OCI-LY3 (cell line): ENCODE results near the gene ITGA6.
A peak's percentile ranks its signal among the peaks of the same experiment; 100 is the strongest.

Source experiments
- H2AFZ ChIP-seq: fragments of 200-600, 300-600 bp; shearing (Covaris generic); 2 replicates; pipeline ENCODE4 v1.6.0; 2014; ENCODE audit warnings: antibody characterized with exemption, low read depth, low read length
- H3K27ac ChIP-seq: fragments of 200-600, 300-600 bp; sonication (generic); 2 replicates; pipeline ENCODE4 v1.5.1; 2014; ENCODE audit warnings: mild to moderate bottlenecking, low read length, moderate library complexity, mixed read lengths
- H3K27me3 ChIP-seq: fragments of 200-600, 300-600 bp; sonication (generic); 2 replicates; pipeline ENCODE4 v1.6.1; 2014; ENCODE audit warnings: low read depth, low read length, mixed read lengths
- H3K36me3 ChIP-seq: fragments of 200-600, 300-600 bp; sonication (generic); replicated peaks from 2 replicates; pipeline ENCODE3; 2014; ENCODE audit warnings: low read depth, low read length, mixed read lengths
- H3K4me1 ChIP-seq: fragments of 300-600, 200-600 bp; sonication (generic); 2 replicates; pipeline ENCODE4 v1.6.1; 2014; ENCODE audit warnings: low read length, mixed read lengths
- H3K4me2 ChIP-seq: fragments of 200-600, 300-600 bp; sonication (generic); 2 replicates; pipeline ENCODE4 v1.6.1; 2014; ENCODE audit warnings: low read length, mixed read lengths
- H3K4me3 ChIP-seq: fragments of 300-600, 200-600 bp; sonication (generic); 2 replicates; pipeline ENCODE4 v1.5.1; 2014; ENCODE audit warnings: antibody characterized with exemption, mild to moderate bottlenecking, low read length, moderate library complexity
- H3K79me2 ChIP-seq: fragments of 300-600, 200-600 bp; shearing (Covaris generic); 2 replicates; pipeline ENCODE4 v1.6.1; 2014; ENCODE audit warnings: mild to moderate bottlenecking, low read length, mixed read lengths
- H3K9ac ChIP-seq: fragments of 300-600, 200-600 bp; shearing (Covaris generic); 2 replicates; pipeline ENCODE4 v1.6.0; 2014; ENCODE audit warnings: mild to moderate bottlenecking, low read length, moderate library complexity
- H3K9me3 ChIP-seq: fragments of 200-600, 300-600 bp; shearing (Covaris generic); 2 replicates; pipeline ENCODE4 v1.6.1; 2014; ENCODE audit warnings: low read length, mixed read lengths; ENCODE audit not compliant: insufficient read depth
- H4K20me1 ChIP-seq: fragments of 200-600, 300-600 bp; sonication (generic); 2 replicates; pipeline ENCODE4 v1.6.1; 2016; ENCODE audit warnings: low read length, mixed read lengths; ENCODE audit not compliant: insufficient read depth
- CTCF ChIP-seq: fragments of 200-600, 300-600 bp; sonication (generic); IDR thresholded peaks from 2 replicates; pipeline ENCODE4 v1.5.1; 2014; ENCODE audit warnings: antibody characterized with exemption, low read length, low read depth
- EZH2phosphoT487 ChIP-seq: fragments of 200-600 bp; shearing (Covaris generic); IDR thresholded peaks from 2 replicates; pipeline ENCODE4 v1.6.1; 2018; ENCODE audit warnings: antibody characterized with exemption, mixed run types, low read depth

The ITGA6 gene

GRCh38 chr2:172555272-172555521 is 127.8 kb downstream of the ITGA6 start:
- Histone ChIP-seq H3K9ac (peak overlapping the region; percentile 78), H3K9me3 (no peaks in the 10 kb centered on the region), H3K27me3 (no peaks in the 10 kb centered on the region), H3K79me2 (peaks cover 33% of the 10 kb centered on the region), H4K20me1 (peaks cover 16% of the 10 kb centered on the region), H3K27ac (peak overlapping the region; percentile 41), H3K36me3 (peaks cover 13% of the 10 kb centered on the region), H3K4me1 (peaks cover 22% of the 10 kb centered on the region), H3K4me2 (peak overlapping the region; percentile 88), H3K4me3 (peak overlapping the region; percentile 98), H2AFZ (peak overlapping the region; percentile 90)
- TF ChIP-seq CTCF (no peak), EZH2phosphoT487 (no peak)
